Panc1 (cell line): ENCODE measurements around the gene MRPL55. TPM values are rescaled to one million over a fixed set of nuclear protein-coding genes. Genes with fewer than 3 reads are reported as not detected.

Experiments
- ATAC-seq: fragments of 200-7000 bp; cut with Tn5 transposase; 2 replicates; pipeline ENCODE4 v1.9.1; 2020; ENCODE audit warnings: mild to moderate bottlenecking, moderate library complexity
- BruUV-seq: library from RNA; stranded (reverse); fragments of 400-500 nt; replicated peaks from 2 replicates; lab custom pipeline; 2021; lab: Mats Ljungman, UMichigan
- CTCF ChIA-PET: fragments of 300-600 bp; sonication (Branson Sonifier 250); formaldehyde crosslinking; loops from one replicate; lab custom pipeline; 2022; ENCODE audit warnings: antibody characterized with exemption; lab: Charles Lee
- POLR2A ChIA-PET: fragments of 300-600 bp; sonication (Branson Sonifier 250); formaldehyde crosslinking; loops from one replicate; lab custom pipeline; 2022; ENCODE audit warnings: antibody characterized with exemption; lab: Charles Lee
- DNase-seq: peaks from one replicate; pipeline ENCODE4 v3.0.0-alpha.2; 2010; ENCODE audit warnings: low read depth, low spot score
- H3K27ac ChIP-seq: 2 replicates; pipeline ENCODE4 v1.5.1; 2011; ENCODE audit warnings: mild to moderate bottlenecking, low read length, inconsistent platforms
- H3K27me3 ChIP-seq: fragments of 200-500 bp; sonication (Bioruptor generic); 2 replicates; pipeline ENCODE4 v1.6.0; 2014; ENCODE audit warnings: low read length, inconsistent platforms; ENCODE audit not compliant: control insufficient read depth, insufficient read depth
- H3K36me3 ChIP-seq: fragments of 200-500 bp; sonication (Bioruptor generic); 2 replicates; pipeline ENCODE4 v1.5.1; 2014; ENCODE audit warnings: inconsistent platforms, mild to moderate bottlenecking, low read length, moderate library complexity; ENCODE audit not compliant: control insufficient read depth, insufficient read depth
- H3K4me1 ChIP-seq: 2 replicates; pipeline ENCODE4 v1.5.1; 2011; ENCODE audit warnings: inconsistent platforms, mild to moderate bottlenecking, low read length, moderate library complexity; ENCODE audit not compliant: control insufficient read depth, insufficient read depth
- H3K4me3 ChIP-seq, 2 experiments: 2 replicates each; pipeline ENCODE4 v1.5.1; 2011 to 2012; ENCODE audit warnings: low read depth in 2 of 2, low read length in 2 of 2, mild to moderate bottlenecking in 2 of 2, inconsistent platforms in 1 of 2, moderate library complexity in 1 of 2
- H3K9me3 ChIP-seq: fragments of 200-500 bp; sonication (Bioruptor generic); 2 replicates; pipeline ENCODE4 v1.5.1; 2014; ENCODE audit warnings: low read depth, mild to moderate bottlenecking, inconsistent platforms, low read length, moderate library complexity; ENCODE audit not compliant: control insufficient read depth, insufficient read depth
- CTCF ChIP-seq: fragments of 450-650 bp; IDR thresholded peaks from 2 replicates; pipeline ENCODE4 v1.5.1; 2017; ENCODE audit warnings: mild to moderate bottlenecking
- POLR2AphosphoS5 ChIP-seq: IDR thresholded peaks from 2 replicates; pipeline ENCODE4 v1.6.1; 2012; ENCODE audit warnings: mild to moderate bottlenecking, low read depth, low read length, moderate library complexity
- REST ChIP-seq, 2 experiments: IDR thresholded peaks; 2 replicates each; pipeline ENCODE4 v1.6.1; 2011 to 2012; ENCODE audit warnings: low read depth in 2 of 2, control low read depth in 1 of 2, low read length in 1 of 2, mild to moderate bottlenecking in 1 of 2, moderate library complexity in 1 of 2; ENCODE audit not compliant: insufficient read depth in 1 of 2
- SIN3A ChIP-seq: IDR thresholded peaks from 2 replicates; pipeline ENCODE4 v1.6.1; 2012; ENCODE audit warnings: low read depth, mild to moderate bottlenecking, low read length, moderate library complexity, borderline replicate concordance; ENCODE audit not compliant: insufficient read depth
- TCF7L2 ChIP-seq: IDR thresholded peaks from 2 replicates; pipeline ENCODE4 v1.6.1; 2011; ENCODE audit warnings: mild to moderate bottlenecking, low read depth, low read length, inconsistent platforms
- in situ Hi-C: cut with HindIII; loops from 2 replicates; pipeline ENCODE4 v1.10.0; 2016; ENCODE audit warnings: low sequenced_read_pairs, low pct_unique_long_range_greater_than_20kb
- intact Hi-C: fragments of 100-400 bp; cut with micrococcal nuclease; formaldehyde crosslinking; loops from one replicate; pipeline ENCODE4 v1.10.0; 2022; ENCODE audit not compliant: unreplicated experiment
- total RNA-seq: library from RNA; stranded (reverse); gene quantifications from one replicate; pipeline ENCODE4 v1.2.1, GENCODE V29; 2021; ENCODE audit not compliant: unreplicated experiment

MRPL55 gene
- total RNA-seq, 1 experiment from 2014 or later, result 53.0 TPM

- DNase-seq (no peak), ATAC-seq (peak; percentile 52)
- TF ChIP-seq TCF7L2, result no peak
- no peak for TF ChIP-seq CTCF
- TF ChIP-seq SIN3A, result no peak
- TF ChIP-seq REST (IDR thresholded peaks at IDR 0.05; ENCODE audit: insufficient read depth in 1 of 2, low read depth in 2 of 2, low read length in 1 of 2), result no peak
- TF ChIP-seq POLR2AphosphoS5, result no peak
- no peaks in the 10 kb centered on the region for H3K27me3 ChIP-seq
- peak within 1 kb of the TSS; percentile 72 for H3K27ac ChIP-seq
- H3K4me3 ChIP-seq, result no peak within 1 kb of the TSS
- intact Hi-C loops, result no loop called here
- ChIA-PET CTCF (interaction anchor here (0.6 kb wide), 2 partner anchors 143 to 308 kb away, joined by 5 to 6 read pairs; a partner anchor contains a TSS), POLR2A (no interaction called here)
- no TSS peak for BruUV-seq
- H3K9me3 ChIP-seq, result no peaks in the 10 kb centered on the region
- in situ Hi-C loops, result no loop called here
- H3K4me1 ChIP-seq, result peaks cover 28% of the 10 kb centered on the region
- H3K36me3 ChIP-seq, result no peaks in the 10 kb centered on the region; the same call in 1 of the 2 replicates
Measured at GRCh38 chr1:228149406-228150119, 40.5 kb upstream of the MRPL55 start, which contains the start of gene GJC2. TSS of gene GJC2 (plus strand) at chr1:228149930. CDS start at chr1:228157759, 7,829 bp downstream.

- no peak for TF ChIP-seq POLR2AphosphoS5
- no peak for TF ChIP-seq TCF7L2
- no peak for TF ChIP-seq REST (IDR thresholded peaks at IDR 0.05; ENCODE audit: insufficient read depth in 1 of 2, low read depth in 2 of 2, low read length in 1 of 2)
- in situ Hi-C loops, result no loop called here
- peak overlapping the region; percentile 72 for H3K27ac ChIP-seq
- ATAC-seq (peak; percentile 9), DNase-seq (no peak)
- no TSS peak for BruUV-seq
- H3K27me3 ChIP-seq, result no peaks in the 10 kb centered on the region
- no peaks in the 10 kb centered on the region; the same call in 1 of the 2 replicates for H3K36me3 ChIP-seq
- intact Hi-C loops, result no loop called here
- ChIA-PET CTCF (no interaction called here), POLR2A (no interaction called here)
- no peaks in the 10 kb centered on the region for H3K9me3 ChIP-seq
- H3K4me3 ChIP-seq, result no peak overlapping the region
- H3K4me1 ChIP-seq, result peaks cover 28% of the 10 kb centered on the region
Measured at GRCh38 chr1:228148935-228149405, 39.9 kb upstream of the MRPL55 start.
